Gastrocnemius medialis (tissue), 4 donors: ENCODE measurements around the gene OXNAD1.

Experiments used
- POLR2A ChIP-seq, 2 donors: fragments of 450-650 bp; IDR thresholded peaks; one replicate each; pipeline ENCODE4 v1.6.1; 2017; ENCODE audit warnings: antibody characterized with exemption in 2 of 2, mild to moderate bottlenecking in 2 of 2, moderate library complexity in 2 of 2
- TF ChIP-seq, protein P1 (sequence below), 5 experiments: fragments of 450-650 bp in 3 of 5; fragments of 200-600 bp in 2 of 5; sonication (generic) in 2 of 5; IDR thresholded peaks in 4 of 5; conservative IDR thresholded peaks in 1 of 5; 1 replicate in 4 of 5; 2 replicates in 1 of 5; pipeline ENCODE4 v1.5.1; 2016 to 2019; ENCODE audit warnings: antibody characterized with exemption in 5 of 5, mild to moderate bottlenecking in 3 of 5, moderate library complexity in 3 of 5

GRCh38 chr3:16255726-16256125, 9.3 kb upstream of the OXNAD1 start:
- TF ChIP-seq, protein P1, sequence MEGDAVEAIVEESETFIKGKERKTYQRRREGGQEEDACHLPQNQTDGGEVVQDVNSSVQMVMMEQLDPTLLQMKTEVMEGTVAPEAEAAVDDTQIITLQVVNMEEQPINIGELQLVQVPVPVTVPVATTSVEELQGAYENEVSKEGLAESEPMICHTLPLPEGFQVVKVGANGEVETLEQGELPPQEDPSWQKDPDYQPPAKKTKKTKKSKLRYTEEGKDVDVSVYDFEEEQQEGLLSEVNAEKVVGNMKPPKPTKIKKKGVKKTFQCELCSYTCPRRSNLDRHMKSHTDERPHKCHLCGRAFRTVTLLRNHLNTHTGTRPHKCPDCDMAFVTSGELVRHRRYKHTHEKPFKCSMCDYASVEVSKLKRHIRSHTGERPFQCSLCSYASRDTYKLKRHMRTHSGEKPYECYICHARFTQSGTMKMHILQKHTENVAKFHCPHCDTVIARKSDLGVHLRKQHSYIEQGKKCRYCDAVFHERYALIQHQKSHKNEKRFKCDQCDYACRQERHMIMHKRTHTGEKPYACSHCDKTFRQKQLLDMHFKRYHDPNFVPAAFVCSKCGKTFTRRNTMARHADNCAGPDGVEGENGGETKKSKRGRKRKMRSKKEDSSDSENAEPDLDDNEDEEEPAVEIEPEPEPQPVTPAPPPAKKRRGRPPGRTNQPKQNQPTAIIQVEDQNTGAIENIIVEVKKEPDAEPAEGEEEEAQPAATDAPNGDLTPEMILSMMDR (IDR thresholded peaks at IDR 0.05 in 4 of 5, conservative IDR thresholded peaks at IDR 0.05 in 1 of 5) = no peak
- TF ChIP-seq POLR2A (IDR thresholded peaks at IDR 0.05) = no peak
